Measurements from ENCODE around the gene SENP2. TPM values are rescaled to one million over a fixed set of nuclear protein-coding genes. Genes with fewer than 3 reads are reported as not detected.
"Not testable (repeated sequence)": the region's sequence is repeated elsewhere in the genome, so short reads cannot be mapped to it uniquely, and the experiment has no call there.

The SENP2 gene
- total and polyA plus RNA-seq, 2 of the 13 experiments (the other 11 are each of a cell fraction or from before 2014, with no cell fraction given) = 7.7 to 46.2 TPM

GRCh38 chr3:185637388-185637787 is 51.3 kb downstream of the SENP2 start (continued):
- TF ChIP-seq, protein P1, sequence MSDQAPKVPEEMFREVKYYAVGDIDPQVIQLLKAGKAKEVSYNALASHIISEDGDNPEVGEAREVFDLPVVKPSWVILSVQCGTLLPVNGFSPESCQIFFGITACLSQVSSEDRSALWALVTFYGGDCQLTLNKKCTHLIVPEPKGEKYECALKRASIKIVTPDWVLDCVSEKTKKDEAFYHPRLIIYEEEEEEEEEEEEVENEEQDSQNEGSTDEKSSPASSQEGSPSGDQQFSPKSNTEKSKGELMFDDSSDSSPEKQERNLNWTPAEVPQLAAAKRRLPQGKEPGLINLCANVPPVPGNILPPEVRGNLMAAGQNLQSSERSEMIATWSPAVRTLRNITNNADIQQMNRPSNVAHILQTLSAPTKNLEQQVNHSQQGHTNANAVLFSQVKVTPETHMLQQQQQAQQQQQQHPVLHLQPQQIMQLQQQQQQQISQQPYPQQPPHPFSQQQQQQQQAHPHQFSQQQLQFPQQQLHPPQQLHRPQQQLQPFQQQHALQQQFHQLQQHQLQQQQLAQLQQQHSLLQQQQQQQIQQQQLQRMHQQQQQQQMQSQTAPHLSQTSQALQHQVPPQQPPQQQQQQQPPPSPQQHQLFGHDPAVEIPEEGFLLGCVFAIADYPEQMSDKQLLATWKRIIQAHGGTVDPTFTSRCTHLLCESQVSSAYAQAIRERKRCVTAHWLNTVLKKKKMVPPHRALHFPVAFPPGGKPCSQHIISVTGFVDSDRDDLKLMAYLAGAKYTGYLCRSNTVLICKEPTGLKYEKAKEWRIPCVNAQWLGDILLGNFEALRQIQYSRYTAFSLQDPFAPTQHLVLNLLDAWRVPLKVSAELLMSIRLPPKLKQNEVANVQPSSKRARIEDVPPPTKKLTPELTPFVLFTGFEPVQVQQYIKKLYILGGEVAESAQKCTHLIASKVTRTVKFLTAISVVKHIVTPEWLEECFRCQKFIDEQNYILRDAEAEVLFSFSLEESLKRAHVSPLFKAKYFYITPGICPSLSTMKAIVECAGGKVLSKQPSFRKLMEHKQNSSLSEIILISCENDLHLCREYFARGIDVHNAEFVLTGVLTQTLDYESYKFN (CRISPR knock-in tag; conservative IDR thresholded peaks at IDR 0.05) = no peak
- TF ChIP-seq ZNF432 (CRISPR knock-in tag; IDR thresholded peaks at IDR 0.05; ENCODE audit: borderline replicate concordance) (no peak), ZNF709 (CRISPR knock-in tag; IDR thresholded peaks at IDR 0.05) (no peak), CREM (IDR thresholded peaks at IDR 0.05) (no peak), CREM (CRISPR knock-in tag; IDR thresholded peaks at IDR 0.05) (no peak), ZNF777 (CRISPR knock-in tag; IDR thresholded peaks at IDR 0.05) (no peak), NR0B2 (CRISPR knock-in tag; IDR thresholded peaks at IDR 0.05) (no peak)
- TF ChIP-seq, protein P2, sequence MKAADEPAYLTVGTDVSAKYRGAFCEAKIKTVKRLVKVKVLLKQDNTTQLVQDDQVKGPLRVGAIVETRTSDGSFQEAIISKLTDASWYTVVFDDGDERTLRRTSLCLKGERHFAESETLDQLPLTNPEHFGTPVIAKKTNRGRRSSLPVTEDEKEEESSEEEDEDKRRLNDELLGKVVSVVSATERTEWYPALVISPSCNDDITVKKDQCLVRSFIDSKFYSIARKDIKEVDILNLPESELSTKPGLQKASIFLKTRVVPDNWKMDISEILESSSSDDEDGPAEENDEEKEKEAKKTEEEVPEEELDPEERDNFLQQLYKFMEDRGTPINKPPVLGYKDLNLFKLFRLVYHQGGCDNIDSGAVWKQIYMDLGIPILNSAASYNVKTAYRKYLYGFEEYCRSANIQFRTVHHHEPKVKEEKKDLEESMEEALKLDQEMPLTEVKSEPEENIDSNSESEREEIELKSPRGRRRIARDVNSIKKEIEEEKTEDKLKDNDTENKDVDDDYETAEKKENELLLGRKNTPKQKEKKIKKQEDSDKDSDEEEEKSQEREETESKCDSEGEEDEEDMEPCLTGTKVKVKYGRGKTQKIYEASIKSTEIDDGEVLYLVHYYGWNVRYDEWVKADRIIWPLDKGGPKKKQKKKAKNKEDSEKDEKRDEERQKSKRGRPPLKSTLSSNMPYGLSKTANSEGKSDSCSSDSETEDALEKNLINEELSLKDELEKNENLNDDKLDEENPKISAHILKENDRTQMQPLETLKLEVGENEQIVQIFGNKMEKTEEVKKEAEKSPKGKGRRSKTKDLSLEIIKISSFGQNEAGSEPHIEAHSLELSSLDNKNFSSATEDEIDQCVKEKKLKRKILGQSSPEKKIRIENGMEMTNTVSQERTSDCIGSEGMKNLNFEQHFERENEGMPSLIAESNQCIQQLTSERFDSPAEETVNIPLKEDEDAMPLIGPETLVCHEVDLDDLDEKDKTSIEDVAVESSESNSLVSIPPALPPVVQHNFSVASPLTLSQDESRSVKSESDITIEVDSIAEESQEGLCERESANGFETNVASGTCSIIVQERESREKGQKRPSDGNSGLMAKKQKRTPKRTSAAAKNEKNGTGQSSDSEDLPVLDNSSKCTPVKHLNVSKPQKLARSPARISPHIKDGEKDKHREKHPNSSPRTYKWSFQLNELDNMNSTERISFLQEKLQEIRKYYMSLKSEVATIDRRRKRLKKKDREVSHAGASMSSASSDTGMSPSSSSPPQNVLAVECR (CRISPR knock-in tag; IDR thresholded peaks at IDR 0.05; ENCODE audit: borderline replicate concordance) = no peak

DNA sequence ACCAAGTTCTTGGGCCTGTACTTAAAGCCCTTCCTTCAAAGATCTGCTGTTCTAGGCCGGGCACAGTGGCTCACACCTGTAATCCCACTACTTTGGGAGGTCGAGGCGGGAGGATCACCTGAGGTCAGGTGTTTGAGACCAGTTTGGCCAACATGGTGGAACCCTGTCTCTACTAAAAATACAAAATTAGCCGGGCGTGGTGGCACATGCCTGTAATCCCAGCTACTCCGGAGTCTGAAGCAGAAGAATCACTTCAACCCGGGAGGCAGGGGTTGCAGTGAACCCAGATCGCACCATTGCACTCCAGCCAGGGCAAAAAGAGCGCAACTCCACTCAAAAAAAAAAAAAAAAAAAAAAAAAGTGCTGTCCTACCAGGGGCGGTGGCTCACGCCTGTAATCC is 52.6 kb downstream of the SENP2 start:
- in situ Hi-C loops (cut with HindIII; ENCODE audit: extremely low pct_ligation_motif_present, low pct_unique_long_range_greater_than_20kb); CTCF ChIA-PET (ENCODE audit: low intra/inter-chr PET ratio, low total read pairs); BruUV-seq (replicated peaks): not testable (repeated sequence)

More for the DNA sequence above, 52.6 kb downstream of the SENP2 start:
- H3K4me3 ChIP-seq (replicated peaks in 1 of 3; ENCODE audit: insufficient read depth in 1 of 3, low read depth in 2 of 3, low read length in 3 of 3); FAIRE-seq; ATAC-seq; H3K4me1 ChIP-seq (ENCODE audit: insufficient read depth, low read length); H3K4me2 ChIP-seq (ENCODE audit: low read depth, low read length); H3K36me3 ChIP-seq (replicated peaks in 1 of 2; ENCODE audit: control insufficient read depth in 1 of 2, insufficient read depth in 2 of 2, low read length in 2 of 2); H3K9me3 ChIP-seq (ENCODE audit: low read length); H3K9ac ChIP-seq (ENCODE audit: insufficient read depth, low read depth, low read length); intact Hi-C loops (cut with micrococcal nuclease; ENCODE audit: unreplicated experiment); H4K20me1 ChIP-seq (ENCODE audit: insufficient read depth, low read length); H3K27me3 ChIP-seq (ENCODE audit: control insufficient read depth in 1 of 2, insufficient read depth in 2 of 2, low read length in 2 of 2); POLR2A ChIA-PET; H2AFZ ChIP-seq (ENCODE audit: low read length); H3K79me2 ChIP-seq (ENCODE audit: insufficient read depth, low read length); H3K27ac ChIP-seq (ENCODE audit: extremely low read length, insufficient read depth, low read length); DNase-seq (ENCODE audit: low spot score): not testable (repeated sequence)
- WGBS (ENCODE audit: low lambda C conversion rate) = 97% methylated on average over 11 of the region's 11 CpGs

Measured in HepG2 (cell line).